Stimulated activated CD8-positive, alpha-beta memory T cell treated with anti-CD3 and anti-CD28 coated beads, Interleukin-4, amount 100 ng/mL, for 24 hours (primary cell): ENCODE results near the gene MYO5A.
"Not testable (repeated sequence)": the region's sequence is repeated elsewhere in the genome, so short reads cannot be mapped to it uniquely, and the experiment has no call there.

ENCODE experiments used
- DNase-seq: peaks from one replicate; pipeline ENCODE4 v3.0.0-alpha.2; 2020; ENCODE audit warnings: low read depth

MYO5A gene

GRCh38 chr15:52528564-52529340, at the start of gene MYO5A:
Gene MYO5A (minus strand): TSS chr15:52528880. CDS start chr15:52528806, 74 bp downstream.
- DNase-seq = peak; percentile 71

DNA sequence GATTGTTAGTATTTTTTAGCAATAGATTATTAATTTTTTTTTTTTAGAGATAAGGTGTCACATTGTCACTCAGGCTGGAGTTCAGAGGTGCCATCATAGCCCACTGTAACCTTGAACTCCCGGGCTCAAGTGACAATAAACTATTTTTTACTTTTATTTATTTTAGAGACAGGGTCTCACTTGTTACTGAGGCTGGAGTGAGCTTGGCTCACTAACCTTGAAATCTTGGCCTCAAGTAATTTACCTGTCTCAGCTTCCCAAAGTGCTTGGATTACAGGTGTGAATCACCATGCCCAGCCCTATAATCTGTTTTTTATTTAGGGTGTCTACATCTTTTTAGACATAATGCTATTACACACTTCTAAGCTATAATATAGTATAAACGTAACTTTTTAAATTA, 48.0 kb upstream of the MYO5A start:
- no peak for DNase-seq

DNA sequence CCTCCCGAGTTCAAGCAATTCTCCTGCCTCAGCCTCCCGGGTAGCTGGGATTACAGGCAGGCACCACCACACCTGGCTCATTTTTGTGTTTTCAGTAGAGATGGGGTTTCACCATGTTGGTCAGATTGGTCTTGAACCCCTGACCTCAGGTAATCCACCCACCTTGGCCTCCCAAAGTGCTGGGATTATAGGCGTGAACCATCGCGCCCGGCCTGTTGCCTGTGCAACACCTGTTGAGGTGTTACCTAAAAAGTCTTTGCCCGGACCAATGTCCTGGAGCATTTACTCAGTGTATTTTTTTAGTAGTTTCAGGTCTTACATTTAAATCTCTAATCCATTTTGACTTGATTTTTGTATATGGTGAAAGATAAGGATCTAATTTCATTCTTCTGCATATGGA, 46.9 kb upstream of the MYO5A start:
- not testable (repeated sequence) for DNase-seq

DNA sequence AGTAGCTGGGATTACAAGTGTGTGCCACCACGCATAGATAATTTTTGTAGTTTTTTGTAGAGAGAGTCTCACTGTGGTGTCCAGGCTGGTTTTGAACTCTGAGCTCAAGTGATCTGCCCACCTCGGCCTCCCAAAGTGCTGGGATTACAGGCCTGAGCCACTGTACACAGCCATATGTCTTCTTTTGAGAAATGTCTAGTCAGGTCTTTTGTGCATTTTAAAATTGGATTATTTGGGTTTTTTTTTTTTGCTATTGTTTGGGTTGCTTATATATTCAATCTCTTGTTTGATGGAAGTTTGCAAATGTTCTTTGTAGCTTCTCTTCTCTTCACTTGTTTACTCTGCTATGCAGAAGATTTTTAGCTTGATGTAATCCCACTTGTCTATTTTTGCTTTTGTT, 46.4 kb upstream of the MYO5A start:
- DNase-seq = no peak

GRCh38 chr15:52574623-52575022, 45.9 kb upstream of the MYO5A start:
- not testable (repeated sequence) for DNase-seq

DNA sequence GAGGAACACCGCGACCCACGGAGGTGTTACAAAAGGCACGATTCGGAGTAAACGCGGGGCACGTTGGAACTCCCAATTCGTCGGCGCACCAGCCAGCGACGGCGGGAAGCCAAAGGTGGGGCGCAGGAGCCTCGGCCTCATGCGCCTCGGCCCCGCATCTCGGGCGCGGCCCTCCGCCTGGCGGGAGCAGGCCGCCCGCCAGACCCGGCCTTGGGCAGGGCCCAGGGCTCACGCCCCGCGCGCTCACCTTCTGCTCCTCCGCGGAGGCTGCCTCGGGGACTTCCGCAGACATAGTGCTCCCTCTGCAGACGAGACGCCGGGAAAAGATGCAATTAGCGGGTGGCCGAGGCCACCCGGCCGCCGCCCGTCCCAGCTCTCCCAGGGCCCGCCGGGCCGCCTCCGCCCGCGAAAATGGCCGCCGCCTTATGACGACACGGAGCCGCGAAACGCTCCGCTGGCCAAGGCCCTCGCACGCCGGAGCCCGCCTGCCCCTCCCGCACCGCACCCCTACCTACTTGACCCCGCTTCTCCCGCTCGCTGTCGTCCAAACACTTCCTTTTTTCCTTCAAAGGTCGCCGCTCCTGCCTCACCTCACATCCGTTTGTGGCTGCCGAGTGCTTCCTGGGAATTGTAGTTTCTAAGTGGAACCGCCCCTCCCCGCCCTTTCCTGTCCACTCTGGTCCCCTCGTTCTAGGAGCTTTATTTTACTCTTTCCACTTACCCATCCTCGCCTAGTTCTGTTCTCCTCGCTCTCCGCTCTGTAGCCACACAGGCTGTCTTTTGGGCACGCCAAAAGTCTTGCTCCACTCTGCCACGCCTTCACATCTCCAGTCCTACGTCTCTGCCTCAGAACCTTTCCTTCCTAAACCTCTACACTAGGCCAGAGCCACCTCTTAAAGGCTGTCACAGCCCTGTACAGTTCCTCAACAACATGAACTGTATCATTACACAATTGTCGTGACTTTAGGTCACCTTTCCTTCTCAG, 40.2 kb upstream of the MYO5A start, which contains the start of gene ARPP19:
TSS of gene ARPP19 (minus strand) at position 430 of the 985 bp plus-strand sequence. CDS start at position 292, 138 bp downstream.
- peak; percentile 72 for DNase-seq

DNA sequence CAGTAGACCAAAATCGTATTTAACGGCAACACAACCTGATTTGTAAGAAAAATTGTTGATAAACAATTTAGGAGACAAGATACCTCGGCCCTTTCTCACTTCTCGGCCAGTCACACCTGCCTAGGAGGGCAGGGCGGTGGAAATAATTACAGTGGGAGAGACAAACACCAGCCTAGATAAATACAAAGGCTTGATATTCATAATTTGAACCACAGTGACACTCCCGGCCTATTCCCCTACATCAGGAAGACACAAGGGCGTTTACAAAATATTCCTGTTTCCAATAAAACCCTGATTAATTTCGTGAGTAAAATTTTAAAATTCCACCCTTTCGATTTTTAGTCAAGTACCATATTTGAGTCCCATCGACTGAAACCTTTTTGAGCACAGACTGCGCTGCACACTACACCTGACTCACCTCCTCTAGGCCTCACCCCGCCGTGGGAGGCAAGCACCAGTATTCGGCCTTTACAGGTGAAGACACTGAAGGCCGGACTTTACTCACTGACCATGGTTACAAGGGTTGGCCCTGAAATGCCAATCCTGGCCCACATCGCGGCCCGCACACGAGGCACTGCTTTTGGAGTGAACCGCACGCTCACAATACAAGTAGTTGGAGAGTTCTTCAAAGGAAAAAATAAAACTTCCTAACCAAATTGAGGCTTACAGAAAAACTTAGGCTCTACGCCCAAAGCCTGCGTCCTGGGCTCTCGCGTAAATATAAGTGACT, 39.4 kb upstream of the MYO5A start:
- peak; percentile 15 for DNase-seq

DNA sequence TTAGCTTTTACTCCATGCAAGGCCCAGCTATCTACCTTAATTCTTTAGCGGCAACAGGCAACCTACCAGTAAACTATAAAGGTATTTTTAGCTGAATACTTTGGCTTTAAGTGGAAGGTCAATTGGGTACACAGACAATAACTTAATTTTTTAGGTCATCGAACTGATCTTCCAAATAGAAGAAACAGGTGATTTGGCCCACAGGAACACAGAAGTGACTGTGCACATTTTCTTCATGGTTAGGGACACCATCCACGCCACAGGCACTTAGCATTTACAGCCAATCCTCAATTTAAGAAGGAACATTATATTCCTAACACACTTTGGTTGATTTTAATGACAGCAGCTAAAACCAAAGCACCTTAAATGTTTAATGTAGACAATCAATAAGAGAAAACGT, 38.2 kb upstream of the MYO5A start:
- no peak for DNase-seq

DNA sequence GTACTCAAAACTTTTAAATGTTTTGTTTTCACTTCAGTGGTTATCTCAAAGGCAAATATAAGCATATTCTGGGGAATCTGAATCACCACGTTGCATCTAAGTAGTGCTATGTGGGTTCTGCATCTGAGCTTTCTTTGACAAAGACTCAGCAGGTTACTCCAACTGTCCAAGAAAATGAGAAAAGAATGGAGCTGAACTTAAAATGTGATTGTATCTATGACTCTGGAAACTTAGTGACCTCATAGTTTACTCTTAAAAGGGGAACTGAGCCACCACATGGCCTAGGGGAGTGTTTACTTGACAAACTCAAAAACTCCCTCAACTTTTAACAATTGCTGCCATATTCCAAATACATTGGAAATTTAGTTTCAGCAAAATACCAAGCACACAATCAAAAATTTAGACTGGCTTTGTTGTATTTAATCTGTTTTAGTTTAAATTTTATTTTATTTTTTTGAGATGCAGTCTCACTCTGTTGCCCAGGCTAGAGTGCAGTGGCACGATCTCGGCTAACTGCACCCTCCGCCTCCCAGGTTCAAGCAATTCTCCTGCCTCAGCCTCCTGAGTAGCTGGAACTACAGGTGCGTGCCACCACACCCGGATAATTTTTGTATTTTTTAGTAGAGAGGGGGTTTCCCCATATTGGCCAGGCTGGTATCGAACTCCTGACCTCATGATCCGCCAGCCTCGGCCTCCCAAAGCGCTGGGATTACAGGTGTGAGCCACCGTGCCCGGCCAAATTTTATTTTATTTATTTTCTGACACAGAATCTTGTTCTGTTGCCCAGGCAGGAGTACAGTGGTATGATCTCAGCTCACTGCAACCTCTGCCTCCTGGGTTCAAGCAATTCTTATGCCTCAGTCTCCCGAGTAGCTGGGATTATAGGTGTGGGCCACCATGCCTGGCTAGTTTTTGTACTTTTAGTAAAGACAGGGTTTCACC, 37.0 kb upstream of the MYO5A start:
- DNase-seq = not testable (repeated sequence)

DNA sequence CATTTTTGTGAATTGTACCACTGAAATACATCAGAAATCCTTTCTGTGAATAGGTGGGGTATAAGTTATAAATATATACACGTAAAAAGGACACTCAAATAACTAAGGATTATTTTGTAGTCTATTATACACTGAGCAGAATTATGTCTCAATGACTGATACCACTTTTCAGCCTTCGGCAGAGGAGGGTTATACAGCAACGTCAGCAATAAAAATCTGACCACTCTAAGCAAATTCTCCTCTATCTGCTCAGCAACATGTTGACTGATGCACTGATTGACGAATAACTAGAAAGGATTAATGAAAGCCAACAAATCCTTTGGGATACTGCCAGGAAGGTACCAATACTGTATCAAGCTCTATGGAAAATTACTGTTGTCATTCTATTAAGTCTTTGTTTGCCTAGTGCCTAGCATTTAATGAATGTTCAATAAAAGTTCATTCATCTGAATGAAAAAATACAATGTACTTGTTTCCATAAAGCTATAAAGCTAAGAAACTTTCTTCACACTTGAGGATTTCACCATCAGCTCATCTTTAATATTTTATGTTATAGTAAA, 34.9 kb upstream of the MYO5A start:
- no peak for DNase-seq

- DNase-seq = peak; percentile 7
Observed at GRCh38 chr15:52559575-52559974, 30.9 kb upstream of the MYO5A start.

- no peak for DNase-seq
Observed at GRCh38 chr15:52559022-52559421, 30.3 kb upstream of the MYO5A start.

DNA sequence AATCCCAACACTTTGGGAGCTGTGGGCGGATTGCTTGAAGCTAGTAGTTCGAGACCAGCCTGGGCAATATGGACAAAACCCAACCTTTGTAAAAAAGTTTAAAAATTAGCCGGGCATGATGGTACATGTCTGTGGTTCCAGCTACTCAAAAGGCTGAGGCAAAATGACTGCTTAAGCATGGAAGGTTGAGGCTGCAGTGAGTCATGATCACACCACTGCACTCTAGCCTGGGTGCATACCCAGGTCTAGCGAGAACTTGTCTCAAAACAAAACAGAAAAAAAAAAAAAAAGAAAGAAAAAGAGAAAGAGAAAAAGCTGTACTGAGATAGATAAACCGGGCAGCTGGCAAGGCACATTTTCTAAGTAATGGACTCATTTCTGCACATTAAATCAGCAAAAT, 29.5 kb upstream of the MYO5A start:
- peak; percentile 23 for DNase-seq

DNA sequence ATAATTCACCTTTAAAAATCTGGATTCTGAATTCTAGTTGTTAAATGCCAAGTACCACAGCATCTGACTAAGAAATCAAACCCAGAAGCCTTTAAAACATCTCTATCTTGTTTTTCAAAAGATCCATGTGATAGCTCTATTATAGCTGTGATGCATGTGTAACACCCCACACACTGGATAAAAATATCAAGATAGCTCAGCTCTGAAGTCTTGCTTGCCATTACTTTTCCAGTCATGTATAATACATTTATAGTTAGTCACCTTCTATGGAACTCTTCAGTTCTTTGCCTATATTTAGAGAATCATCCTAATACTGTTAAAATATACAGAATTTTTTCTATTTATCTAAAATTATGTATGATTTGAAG, 28.6 kb upstream of the MYO5A start:
- DNase-seq = no peak

DNA sequence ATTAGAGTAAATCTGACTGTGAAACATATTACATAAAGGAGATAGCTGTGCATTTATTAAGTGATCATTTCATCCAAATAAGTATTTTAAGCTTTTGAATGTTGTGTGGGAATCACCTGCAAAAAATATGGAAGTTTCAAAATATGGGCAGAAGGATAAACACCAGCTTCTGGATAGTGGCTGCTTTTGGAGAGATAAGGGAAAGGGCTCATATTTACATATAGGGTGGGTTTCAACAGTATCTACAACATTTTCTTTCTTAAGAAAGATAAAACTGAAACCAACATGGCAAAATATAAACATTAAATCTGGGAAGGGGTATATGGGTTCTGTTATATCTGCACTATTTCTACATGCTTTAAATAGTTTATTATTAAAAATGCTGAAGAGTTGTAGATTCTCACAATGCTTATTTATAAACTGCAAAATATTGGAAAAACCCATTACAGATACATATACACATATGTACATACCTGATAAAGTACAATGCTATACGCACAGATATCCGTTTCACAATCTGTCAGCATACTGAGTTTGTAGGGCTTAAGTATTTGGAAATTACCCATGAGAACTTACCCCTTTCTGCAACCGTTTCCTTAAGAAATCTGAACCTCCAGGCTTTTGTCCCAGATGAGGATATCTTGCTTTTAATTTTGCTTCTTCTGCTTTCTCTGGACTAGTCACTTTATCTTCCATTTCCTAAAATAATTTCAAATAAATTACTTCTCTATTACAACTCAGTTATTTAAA, 28.0 kb upstream of the MYO5A start:
- no peak for DNase-seq

GRCh38 chr15:52552303-52552702, 23.6 kb upstream of the MYO5A start:
- no peak for DNase-seq

DNA sequence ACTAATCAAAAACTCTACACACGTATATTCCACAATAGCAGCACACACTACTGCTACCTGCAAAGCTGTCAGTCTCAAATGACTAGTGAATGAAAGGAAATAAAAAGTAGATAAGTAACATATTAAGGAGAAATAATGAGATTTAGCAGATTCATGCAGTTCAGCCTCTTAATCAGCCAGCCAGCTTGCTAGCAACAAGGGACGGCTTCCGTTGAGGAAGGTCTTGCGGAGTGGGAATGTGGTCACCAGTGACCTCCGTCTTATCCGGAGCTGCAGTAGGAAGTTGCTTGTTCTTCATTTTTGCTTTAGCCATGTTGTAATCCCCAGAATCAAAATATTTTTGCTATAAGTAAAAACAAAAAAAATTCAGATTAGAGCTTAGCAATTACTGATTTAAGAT, 23.1 kb upstream of the MYO5A start:
- no peak for DNase-seq

GRCh38 chr15:52551186-52551585, 22.5 kb upstream of the MYO5A start:
- DNase-seq = not testable (repeated sequence)

DNA sequence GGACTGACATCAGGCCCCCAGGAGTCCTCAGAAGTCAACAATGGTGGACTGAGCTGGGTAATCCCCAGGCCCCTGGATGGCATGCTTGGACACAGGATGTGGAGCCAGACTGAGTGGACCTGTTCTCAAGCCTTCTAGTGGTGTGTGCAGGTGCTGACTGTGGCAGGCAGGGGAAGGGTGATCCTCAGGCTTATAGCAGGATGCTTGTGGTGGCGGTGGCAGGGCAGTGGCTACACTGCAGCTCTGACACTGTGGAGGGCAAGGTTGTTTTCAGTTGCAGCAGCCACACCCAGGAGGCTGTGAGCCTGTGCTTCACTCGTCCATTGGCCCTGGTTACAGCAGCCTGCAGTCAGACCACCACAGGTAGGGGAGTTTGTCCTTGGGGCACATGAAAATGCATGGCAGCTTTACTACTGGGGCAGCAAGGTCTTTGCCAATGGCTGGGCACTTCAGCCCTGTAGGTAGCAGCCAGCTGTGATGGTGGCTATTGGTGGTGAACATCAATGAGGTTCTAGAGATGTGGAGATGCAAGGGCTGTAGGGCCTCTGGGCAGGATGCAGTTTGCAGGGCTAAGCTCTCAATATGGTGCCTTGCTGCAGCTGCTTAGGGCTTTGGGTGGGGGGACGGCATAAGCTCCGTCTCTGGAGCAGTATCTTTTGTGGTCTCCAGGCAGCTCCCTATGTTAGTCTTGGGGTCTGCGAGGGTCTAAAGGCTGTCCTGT, 17.5 kb upstream of the MYO5A start:
- no peak for DNase-seq
